Measurements from ENCODE around the gene GPD1L.
"Not testable (repeated sequence)": the region's sequence is repeated elsewhere in the genome, so short reads cannot be mapped to it uniquely, and the experiment has no call there.

GPD1L gene

DNA sequence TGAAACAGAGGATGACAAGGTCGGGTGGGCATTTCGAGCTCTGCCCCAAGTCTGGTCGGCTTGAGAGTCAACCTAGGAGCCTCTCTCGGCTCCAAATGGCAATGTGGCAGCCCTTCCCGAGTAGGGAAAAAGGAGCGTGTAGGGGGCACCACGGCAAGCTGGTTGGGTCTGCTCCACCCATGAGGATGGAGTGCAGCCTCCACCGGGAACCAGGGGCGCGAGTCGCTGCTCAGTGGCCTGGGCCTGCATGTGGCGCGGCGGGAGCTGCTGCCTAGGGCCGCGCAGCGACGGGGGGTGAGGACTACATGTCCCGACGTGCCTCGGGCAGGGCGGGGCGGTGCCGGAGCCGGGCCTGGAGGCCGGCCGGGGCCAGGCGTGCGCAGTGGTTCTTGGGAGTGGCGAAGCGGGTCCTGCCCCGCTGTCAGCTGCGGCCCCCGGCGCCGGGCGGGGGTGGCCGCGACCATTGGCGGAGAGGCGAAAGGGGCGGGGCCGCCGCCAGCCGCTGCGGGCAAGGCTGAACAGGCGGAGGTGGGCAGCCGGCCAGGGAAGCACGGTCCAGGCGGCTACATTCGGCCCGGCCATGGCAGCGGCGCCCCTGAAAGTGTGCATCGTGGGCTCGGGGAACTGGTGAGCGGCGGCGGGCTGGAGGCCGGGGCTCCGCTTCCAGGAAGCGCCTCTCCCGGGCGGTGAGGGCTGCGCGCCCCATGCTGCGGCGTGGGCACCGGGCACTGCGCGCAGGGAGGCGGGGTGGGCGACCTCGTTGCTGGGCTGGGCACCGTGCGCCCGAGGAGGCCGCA, at the start of gene GPD1L:
Gene GPD1L (plus strand): TSS at position 489 of the 797 bp plus-strand sequence. CDS start 92 bp downstream, at position 581.
- no peak for FAIRE-seq

DNA sequence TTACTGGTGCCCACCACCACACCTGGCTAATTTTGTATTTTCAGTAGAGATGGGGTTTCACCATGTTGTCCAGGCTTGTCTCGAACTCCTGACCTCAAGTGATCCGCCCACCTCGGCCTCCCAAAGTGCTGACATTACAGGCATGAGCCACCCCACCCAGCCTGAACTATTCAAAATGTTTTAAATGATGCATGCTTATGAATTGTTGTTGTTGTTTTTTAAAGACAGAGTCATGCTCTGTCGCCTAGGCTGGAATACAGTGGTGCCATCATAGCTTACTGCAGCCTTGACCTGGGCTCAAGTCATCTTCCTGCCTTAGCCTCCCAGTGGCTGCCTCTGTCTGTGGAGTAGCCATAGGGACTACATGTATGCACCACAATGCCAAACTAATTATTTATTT, 48.0 kb upstream of the GPD1L start:
- not testable (repeated sequence) for FAIRE-seq

DNA sequence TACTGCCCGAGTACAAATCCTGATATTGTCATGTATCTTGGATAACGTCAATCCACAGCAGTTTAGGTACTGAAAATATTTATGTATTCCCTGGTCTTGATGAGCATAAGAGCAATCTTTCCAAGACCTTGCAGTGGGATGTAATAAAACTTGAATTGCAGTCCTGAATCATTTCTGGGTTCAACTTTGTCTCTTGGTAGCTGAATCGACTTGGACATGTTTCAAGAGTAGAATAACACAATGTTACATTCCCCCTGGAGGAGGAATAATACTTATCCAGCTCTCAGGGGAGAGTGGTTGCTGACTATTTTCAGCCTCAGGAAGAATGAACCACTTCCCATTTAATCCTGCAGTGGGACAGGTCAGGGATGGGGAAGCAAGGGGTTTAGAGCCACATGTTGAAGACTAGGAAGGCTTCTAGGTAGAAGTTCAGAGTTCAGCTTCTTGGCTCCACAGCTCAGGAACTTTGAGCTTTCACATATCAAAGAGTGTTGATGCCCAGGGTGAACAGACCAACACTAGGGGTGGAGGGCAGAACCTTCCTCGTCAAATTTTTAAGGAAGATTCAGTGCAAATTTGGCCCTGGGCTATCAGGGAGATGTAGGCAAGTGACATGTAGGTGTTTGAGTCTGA, 43.4 kb upstream of the GPD1L start:
- no peak for FAIRE-seq

DNA sequence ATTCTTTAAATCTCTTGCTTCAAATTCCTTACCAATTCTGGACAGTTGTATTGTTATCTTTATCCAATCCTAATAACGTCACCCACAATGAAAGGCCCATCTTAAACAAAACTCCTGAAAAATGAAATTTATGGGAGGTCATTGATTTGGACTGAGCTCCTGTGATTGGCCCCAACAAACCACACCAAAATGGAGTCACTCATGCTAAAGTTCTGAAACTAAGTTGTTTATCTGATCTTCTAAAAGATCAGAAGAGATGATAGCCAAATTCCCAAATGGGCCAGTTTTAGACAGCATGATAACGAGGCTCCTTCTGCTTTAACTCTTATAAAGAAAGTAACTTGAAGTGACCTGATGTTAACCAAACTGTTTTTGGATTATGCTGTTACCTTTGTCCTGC, 39.7 kb upstream of the GPD1L start:
- no peak for FAIRE-seq

DNA sequence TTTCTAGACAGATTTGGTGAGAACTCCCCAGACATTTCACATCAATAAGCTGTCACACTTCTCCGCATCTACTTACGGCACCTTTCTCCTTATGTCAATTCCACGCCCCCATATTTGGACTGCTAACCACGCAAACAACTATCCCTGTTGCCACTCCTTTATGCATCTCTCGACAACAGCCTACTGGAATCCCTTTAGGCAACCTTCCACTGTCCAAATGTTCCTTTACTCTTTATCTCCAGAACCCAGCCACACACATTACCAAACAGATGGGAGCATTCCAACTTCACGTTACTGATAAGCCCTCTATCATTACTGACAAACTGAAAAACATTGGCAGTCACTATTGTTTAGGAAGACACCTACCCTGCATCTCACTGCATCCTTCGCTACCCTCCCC, 32.2 kb upstream of the GPD1L start:
- FAIRE-seq, result not testable (repeated sequence)

DNA sequence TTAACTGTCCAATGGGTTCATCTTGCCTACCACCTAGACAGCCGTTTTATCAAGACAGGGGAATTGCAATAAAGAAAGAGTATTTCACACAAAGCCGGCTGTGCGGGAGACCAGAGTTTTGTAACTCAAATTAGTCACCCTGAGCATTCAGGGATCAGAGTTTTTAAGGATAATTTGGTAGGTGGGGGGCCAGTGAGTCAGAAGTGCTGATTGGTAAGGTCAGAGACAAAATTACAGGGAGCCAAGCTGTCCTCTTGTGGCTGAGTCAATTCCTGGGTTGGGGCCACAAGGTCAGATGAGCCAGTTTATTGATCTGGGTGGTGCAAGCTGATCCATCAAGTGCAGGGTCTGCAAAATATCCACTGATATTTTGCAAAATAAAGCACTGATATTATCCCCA, 29.9 kb upstream of the GPD1L start:
- FAIRE-seq, result no peak

DNA sequence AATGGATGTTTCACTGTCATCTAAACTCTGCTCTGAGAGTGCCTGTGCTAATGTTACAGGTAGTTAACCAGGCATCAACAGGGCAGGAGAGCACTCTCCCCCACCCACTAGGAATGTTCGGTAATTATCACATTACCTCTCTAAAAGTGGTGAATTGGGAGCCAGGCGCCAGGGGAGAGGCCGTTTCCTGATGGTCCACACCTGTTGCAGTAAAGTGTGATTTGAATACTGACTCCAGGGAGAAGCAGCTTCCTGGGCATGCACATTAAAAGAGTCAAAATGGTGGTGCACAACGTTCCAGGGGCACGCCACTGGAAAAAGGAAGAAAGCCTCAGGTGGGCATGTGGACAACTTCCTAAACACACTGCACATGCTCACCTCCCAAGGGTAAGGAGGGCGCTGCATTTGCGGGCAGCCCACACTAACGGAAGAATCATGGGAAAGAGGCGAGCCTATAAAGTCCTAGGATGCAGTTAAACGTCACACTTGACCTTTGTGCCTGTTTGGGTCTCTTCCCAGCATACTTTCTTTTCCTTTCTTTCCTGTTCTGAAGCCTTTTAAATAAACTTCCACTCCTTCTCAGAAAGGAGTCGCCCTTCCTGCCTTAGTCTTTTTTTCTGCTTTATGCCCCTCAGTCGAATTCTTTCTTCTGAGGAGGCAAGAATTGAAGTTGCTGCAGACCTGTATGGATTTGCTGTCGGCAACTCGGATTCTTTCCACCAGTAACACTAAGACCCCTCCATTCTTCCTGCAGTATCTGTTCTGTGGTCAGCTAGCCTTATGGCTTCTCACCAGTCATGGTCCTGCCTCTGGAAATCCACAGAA, 28.9 kb upstream of the GPD1L start:
- no peak for FAIRE-seq

DNA sequence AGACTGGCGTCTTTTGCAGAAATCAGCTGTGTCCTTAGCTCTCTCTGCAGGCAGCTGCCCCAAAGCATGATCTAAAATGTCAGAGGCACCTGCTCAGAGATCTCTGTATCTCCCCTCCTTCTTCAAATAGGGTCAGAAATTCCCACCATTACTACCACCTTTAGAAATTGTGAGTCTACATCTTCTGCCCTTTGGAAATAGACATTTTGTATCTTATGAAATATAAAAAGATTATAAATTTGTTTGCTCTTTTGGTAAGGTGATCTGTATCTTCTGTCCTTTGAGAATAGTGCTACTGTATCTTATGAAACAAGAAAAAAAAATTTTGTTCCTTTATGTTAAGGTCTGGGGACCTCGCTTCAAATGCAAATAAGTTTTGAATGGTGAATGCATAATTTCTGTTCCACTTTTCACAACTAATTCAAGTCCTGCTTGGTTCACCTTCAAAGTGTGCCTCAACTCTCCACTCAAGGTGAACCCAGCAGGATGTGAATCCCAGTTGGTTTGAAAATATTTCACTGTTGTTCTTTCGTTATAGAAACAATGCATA, 28.3 kb upstream of the GPD1L start:
- FAIRE-seq, result no peak

DNA sequence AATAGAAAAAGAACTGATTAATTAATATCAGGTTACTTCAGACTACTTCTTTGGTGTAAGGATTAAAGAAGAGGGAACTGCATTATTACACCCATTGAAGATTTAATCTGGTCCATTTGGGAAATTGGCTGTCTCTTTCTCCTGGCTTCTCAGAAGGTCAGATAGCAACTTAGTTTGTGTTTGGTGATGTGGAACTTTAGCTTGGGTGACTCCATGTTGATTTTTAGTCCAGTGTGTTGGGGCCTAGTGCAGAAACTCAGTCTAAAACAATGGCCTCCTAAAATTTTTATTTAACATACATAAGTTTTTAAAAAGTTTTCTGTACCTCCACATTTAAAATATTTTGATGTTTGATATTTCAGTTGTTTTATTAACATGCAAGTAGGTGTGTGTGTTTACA, 27.6 kb upstream of the GPD1L start:
- FAIRE-seq, result no peak

DNA sequence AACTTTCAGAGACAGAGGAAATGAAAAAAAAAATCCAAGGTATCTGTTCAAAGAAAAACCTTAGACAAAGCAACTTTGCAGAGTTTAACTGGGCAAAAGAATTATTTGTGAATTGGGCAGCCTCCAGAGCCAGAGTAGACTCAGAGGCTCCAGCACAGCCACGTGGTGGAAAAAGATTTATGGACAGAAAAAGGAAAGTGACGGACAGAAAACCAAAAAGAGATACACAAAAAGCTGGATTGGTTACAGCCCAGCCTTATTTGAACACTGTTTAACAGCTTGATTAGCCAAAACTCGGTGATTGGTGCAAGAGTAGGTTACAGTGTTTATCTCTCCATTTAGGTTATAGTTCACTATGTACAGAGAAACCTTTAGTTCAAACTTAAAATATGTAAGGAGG, 23.7 kb upstream of the GPD1L start:
- FAIRE-seq, result no peak

DNA sequence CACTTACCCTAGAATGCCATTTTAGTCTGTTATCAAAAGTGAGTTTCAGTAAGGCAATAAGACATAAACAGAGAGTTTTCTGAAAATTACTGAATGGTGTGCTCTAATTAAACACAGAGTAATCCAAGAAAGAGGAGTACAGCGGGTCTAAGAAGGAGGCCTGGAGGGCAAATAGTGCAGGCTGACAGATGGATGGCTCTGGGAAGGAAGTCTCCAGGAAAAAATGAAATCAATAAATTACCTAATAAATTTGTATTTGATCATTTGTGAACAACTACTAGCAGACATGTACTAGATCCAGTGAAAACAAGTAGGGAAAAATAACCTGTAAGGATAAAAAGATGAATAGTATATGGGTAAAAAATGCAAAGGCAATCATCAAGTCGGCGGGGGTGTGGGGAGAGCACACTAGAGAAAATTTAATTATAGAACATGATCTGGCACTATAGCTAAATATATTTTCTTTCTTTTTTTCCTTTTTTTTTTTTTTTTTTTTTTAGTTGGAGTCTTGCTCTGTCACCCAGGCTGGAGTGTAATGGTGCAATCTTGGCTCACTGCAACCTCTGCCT, 22.6 kb upstream of the GPD1L start:
- FAIRE-seq, result no peak

DNA sequence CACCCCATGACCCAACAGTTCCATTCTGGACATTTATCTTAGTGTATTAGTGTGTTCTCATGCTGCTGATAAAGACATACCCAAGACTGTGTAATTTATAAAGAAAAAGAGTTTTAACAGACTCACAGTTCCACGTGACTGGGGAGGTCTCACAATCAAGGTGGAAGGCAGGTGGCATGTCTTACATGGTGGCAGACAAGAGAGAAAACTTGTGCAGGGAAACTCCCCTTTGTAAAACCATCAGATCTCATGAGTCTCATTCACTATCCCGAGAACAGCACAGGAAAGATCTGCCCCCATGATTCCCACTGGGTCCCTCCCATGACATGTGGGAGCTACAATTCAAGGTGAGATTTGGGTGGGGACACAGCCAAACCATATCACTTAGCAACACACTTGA, 21.6 kb upstream of the GPD1L start:
- no peak for FAIRE-seq

DNA sequence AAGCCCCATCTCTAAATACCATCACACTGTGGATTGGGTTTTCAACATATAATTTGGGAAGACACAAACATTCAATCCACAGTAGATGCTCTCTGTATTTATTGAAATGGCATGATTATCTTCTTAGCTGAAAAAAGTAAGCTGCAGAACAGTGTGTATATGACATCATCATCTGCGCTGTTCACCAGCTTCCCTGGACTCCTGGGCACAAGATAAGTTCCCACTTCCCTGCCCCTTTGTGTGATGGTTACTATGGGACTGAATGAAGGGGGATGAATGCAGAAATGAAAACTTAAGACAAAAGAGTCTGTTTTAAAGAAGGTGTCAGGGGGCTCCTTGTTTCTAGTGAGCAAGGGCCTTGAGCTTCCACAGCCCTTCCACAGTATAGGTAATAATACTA, 20.0 kb upstream of the GPD1L start:
- no peak for FAIRE-seq

DNA sequence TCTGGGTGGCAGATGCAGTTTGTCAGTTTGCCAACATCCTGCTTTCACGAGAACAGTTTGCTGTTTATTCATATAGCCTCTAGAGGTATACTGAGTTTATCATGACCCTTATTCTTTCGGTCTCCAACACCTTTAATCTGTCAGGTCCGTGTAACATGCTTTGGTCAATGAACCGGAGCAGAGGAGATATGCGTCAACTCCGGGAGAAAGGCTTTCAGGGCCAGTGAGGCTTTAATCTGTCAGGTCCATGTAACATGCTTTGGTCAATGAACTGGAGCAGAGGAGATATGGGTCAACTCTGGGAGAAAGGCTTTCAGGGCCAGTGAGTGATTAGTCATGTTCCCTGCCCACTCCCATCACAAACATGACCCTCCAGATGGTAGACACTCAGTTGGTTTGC, 16.9 kb upstream of the GPD1L start:
- FAIRE-seq, result no peak

DNA sequence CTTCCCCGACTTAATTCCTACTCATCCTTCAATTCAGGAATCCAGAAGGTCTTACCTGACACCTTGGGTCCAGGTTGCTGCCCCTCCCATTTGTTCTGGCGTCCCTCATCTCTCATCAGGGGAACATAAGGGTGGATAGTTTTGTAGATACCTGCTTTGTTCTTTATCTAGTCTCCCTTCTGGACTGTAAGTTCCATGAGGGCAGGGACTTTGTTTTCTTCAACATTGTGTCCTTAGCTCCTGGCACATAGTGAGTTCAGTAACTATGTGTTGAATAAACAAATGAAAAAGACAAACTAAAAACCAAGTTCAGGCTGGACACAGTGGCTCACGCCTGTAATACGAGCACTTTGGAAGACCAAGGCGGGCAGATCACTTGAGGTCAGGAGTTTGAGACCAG, 13.2 kb upstream of the GPD1L start:
- no peak for FAIRE-seq

DNA sequence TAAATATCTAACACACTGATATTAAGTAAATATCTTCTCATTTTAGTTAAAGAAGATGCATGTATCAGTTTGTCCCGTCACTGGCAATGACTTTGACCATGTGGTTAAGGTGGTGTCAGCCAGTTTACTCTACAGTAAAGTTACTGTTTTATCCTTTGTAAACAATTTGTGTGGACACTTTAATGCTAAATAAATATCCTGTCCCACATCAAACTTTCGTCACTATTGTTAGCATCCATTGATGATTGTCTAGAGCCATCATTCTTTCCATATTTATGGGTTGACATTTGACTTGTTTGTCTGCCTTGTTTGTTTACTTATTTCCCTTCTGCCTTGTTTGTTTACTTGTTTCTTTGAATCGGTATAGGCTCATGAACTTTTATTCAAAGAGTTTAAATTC, 11.0 kb upstream of the GPD1L start:
- FAIRE-seq, result no peak

DNA sequence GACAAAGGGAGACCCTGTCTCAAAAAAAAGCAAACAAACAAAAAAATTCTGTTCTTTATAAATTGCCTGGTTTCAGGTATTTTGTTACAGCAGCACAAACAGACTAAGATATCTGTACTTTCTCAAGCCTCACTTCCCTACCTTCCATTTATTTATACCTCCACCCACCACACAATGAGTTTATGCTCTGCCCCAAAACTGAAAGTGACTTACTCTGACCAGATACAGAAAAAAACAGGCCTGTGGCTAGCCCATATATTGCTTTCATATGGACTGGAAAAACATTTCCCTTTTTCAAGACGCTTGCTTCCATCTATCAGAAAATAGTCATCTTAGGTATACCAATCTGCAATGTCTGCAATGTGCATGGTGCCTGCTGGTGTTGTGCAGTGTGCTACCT, 8.7 kb upstream of the GPD1L start:
- FAIRE-seq, result no peak

DNA sequence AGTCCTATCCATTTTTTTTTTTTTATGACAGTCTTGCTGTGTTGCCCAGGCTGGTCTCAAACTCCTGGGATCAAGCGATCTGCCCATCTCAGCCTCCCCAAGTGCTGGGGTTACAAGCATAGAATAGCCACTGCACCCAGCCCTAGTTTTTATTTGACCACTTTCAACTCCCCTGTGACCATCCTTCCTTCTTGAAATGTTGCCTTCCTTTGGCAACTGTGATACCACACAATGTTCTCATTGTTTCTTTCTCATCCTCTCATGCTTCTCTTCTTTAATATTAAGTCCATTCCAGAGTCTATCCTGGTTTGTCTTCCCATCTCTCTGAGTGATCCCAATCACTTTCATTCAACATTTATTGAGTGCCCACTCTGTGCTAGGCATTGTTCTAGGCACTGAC, 7.9 kb upstream of the GPD1L start:
- no peak for FAIRE-seq

DNA sequence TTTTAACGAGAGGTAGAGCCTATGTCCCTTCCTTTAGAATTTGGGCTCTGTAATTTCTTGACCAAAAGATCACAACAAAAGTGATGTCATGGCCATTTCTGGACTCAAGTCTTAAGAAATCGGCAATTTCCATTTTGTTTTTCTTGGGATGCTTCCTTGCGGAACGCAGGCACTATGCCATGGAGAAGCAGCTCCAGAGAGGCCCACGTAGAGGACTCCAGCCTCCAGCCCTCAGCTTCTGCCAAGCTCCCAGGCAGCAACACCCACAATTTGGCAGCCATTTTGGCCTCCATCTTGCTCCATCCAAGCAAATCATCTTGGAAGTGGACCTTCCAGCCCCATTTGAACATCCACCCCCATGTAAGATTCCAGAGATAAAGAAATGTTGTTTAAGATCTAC, 6.0 kb upstream of the GPD1L start:
- FAIRE-seq, result no peak

DNA sequence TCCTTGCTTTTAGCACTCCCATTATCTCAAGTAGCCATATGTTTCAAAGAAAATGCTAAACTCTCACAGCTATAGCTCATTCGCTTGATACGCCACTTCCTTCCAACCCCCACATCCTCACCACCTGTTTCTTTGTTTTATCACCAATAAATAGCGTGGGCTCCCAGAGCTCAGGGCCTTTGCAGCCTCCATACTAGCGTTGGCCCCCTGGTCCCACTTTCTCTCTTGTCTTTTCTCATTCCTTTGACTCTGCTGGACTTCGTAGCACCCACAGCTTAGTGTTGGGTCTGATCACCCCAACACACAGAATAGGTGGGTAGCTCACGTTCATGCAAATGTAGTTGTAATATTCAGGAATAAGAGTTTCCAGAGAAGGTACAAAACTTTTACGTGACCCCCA, 4.1 kb upstream of the GPD1L start:
- FAIRE-seq, result no peak

DNA sequence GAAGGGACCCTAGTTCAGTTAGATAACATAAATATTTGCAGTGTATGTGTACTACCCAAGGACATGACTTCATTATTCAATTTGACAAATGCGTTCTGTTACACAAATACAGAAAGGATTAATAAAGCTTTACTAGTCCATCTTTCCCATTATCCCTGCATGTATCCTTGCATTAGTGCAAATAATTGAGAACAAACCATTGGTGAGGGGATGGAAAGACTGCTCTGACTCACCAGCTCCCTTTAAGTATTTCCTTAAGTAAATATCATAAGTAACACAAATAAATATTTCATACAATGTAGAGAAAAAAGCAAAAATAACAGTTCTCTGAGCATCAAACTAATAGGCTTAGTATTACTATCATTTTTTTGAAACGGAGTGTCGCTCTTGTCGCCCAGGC, 1.9 kb upstream of the GPD1L start:
- no peak for FAIRE-seq

DNA sequence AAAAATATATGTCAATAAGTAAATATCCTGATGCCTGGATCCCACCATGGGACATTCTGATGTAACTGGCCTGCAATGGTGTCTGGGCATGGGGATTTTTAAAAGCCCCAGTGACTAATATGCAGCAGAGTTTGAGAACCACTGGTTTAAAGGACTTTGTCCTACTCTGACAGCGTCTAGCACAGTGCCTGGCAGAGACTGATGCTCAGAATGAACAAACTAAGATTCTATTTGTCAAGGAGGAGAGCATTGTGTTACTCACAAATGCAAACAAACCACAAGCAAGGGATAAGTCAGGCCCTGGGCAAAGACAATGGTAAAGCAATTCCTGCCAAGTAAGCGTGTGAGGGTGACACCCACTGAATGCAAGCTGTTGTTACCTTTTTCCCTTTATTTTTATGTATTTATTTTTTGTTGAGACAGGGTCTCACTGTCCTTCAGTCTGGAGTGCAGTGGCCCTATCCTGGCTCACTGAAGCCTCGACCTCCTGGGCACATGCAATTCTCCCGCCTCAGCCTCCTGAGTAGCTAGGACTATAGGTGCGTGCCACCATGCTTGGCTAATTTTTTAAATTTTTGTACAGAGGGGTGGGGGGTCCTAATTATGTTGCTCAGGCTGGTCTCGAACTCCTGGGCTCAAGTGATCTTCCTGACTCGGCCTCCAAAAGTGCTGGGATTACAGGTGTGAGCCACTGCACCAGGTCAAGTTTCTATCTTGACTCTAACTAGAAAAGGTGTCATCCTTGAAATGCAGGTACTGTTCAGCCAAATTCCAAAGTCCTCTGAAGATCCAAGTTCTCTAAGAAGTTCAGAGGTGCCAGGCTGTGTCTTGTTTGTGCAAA, 909 bp upstream of the GPD1L start:
- FAIRE-seq, result no peak

Measured in endometrium (tissue), 2 donors.